Activated T-cell treated with anti-CD3 and anti-CD28 coated beads, Interleukin-2, amount 50 U/mL, for 24 hours (primary cell): ENCODE measurements around the gene MSX2.

Experiments used
- DNase-seq: peaks from one replicate; pipeline ENCODE4 v3.0.0-alpha.2; 2020
- H3K27ac Mint-ChIP-seq: 2 replicates; pipeline ENCODE4 v1.8.0; 2020; ENCODE audit warnings: mild to moderate bottlenecking, mixed read lengths
- H3K27me3 Mint-ChIP-seq: 2 replicates; pipeline ENCODE4 v1.8.0; 2020; ENCODE audit warnings: mixed read lengths
- H3K36me3 Mint-ChIP-seq: 2 replicates; pipeline ENCODE4 v1.8.0; 2020; ENCODE audit warnings: low read depth, mixed read lengths
- H3K4me1 Mint-ChIP-seq: 2 replicates; pipeline ENCODE4 v1.8.0; 2020; ENCODE audit warnings: low read depth, mixed read lengths
- H3K4me3 Mint-ChIP-seq: 2 replicates; pipeline ENCODE4 v1.8.0; 2020; ENCODE audit warnings: mild to moderate bottlenecking, moderate library complexity, mixed read lengths
- H3K9me3 Mint-ChIP-seq: 2 replicates; pipeline ENCODE4 v1.8.0; 2020; ENCODE audit warnings: mixed read lengths

Gene MSX2

DNA sequence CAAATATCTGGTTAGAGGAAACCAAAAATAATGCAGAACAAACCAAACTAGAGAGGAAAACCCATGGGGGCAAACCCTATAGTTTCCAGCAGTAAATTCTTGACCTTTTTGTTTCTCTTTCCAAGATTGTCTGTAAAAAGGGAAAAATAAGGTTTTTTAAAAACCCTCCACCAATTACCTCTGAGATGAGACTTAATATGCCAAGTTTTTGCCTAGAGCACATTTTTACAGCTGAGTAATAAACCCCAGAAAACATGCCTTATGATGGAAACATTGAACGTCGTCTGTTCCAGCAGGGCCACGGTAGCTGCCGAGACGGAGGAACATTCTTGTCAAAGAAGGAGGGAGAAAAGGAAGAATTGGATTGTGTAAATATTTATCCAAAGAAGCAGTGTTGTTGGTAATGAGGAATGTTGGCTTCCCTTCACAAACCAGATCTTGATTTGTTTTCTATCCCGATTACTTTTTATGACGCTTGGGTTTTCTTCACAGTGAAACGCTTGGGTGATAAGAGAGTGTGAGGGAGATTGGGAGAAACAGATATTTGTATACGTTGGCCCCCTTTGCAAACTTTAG, 17.3 kb upstream of the MSX2 start:
- no peak for DNase-seq
- Mint-ChIP-seq H3K4me1 (no peaks in the 10 kb centered on the region), H3K27ac (no peak overlapping the region), H3K27me3 (peaks cover 30% of the 10 kb centered on the region), H3K4me3 (no peak overlapping the region), H3K9me3 (no peaks in the 10 kb centered on the region), H3K36me3 (no peaks in the 10 kb centered on the region)

DNA sequence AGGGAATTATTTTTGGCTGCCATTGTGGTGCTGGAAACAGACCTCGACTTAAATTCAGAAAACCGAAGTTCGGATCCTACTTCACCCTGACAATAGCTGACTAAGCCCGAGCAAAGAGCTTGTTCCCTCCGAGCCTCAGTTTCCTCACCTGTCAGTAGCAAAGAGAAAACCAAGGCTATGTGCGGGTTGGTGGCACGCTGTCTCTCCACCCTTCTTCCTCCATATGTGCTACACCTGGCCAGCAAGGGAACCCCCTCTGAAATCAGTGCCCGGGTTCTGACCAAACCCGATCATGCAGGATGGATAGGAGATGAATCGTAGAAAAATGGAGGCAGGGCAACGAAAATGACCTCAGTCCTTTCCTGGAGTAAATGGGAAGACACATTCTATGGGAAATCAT, 16.7 kb upstream of the MSX2 start:
- Mint-ChIP-seq H3K27ac (no peak overlapping the region), H3K9me3 (no peaks in the 10 kb centered on the region), H3K4me3 (no peak overlapping the region), H3K4me1 (no peaks in the 10 kb centered on the region), H3K36me3 (no peaks in the 10 kb centered on the region), H3K27me3 (peaks cover 34% of the 10 kb centered on the region)
- no peak for DNase-seq

DNA sequence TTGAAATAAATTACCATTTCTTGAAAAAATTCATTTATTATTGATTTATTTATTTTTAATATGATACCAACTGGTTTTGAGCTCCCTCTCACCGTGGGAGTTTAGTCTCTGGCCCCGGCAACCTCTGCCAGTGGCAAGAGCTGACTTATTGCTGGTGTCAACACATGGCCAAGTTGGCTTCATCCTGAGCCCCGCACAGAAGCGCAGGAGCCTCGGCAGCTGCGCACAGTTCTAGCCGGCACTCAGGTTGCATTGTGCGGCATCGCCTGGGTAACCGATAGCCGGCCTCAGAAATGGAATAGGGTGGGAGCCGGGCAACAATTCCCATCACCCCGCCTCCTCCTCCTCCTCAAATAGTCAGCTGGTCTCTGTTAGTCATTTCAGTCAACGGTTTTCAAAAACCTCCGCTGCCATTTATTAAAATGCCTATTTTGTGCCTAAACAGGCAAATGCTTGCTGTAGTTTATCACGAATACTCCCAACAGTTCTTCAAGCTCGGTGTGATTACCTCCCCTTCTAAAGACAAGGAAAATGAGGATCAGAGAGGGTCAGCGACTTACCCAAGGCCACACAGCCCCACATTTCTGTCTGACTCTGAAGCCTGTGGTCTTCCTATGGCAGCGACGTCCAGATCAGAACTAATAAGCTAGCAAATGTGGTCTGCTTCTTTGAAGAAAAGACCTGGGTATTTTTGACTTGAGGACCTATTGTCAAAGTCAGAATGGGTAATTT, 15.7 kb upstream of the MSX2 start:
- no peak overlapping the region for H3K4me3 Mint-ChIP-seq
- H3K4me1 Mint-ChIP-seq, result no peaks in the 10 kb centered on the region
- H3K27ac Mint-ChIP-seq, result no peak overlapping the region
- peaks cover 39% of the 10 kb centered on the region for H3K27me3 Mint-ChIP-seq
- no peaks in the 10 kb centered on the region for H3K36me3 Mint-ChIP-seq
- DNase-seq, result no peak
- no peaks in the 10 kb centered on the region for H3K9me3 Mint-ChIP-seq

DNA sequence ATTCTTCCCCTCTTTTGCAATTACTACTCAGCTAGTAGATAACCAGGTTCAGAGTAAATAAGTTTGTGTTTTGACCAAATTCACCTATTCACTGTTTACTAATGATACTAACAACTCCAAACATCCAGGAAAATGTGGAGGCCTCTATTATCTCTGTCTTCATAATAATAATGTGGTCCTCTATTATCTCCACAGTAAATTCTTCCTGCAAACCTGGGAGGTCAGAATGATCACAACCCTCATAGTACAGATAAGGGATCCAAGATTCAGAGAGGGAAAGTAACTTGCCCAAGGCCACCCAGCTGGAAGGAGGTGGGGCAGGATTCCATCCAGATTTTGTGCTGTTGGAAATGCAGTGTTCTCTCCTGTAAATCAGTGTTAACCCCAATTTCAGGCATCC, 9.6 kb upstream of the MSX2 start:
- Mint-ChIP-seq H3K36me3 (no peaks in the 10 kb centered on the region), H3K4me1 (no peaks in the 10 kb centered on the region), H3K27ac (no peak overlapping the region), H3K9me3 (no peaks in the 10 kb centered on the region), H3K27me3 (peaks cover 63% of the 10 kb centered on the region), H3K4me3 (no peak overlapping the region)
- DNase-seq, result no peak

DNA sequence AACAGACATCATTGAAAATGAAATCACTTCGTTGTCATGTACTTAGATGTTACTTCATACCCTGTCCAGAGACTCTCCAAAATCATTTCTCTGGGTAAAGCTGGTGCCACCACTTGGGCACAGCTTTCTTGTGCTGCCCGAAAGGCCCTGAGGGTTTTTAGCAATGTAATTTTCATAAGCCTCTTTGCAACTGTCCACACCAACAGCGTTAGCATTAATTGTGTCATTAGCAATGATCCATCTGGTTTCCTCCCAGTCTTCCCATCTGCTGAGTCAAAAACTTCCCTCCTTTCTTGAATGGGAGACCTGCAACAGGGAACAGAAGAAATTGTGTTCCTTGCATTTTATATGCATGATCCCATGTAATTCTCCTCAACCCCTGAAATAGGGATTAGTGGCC, 8.6 kb upstream of the MSX2 start:
- H3K27me3 Mint-ChIP-seq, result peaks cover 70% of the 10 kb centered on the region
- H3K27ac Mint-ChIP-seq, result no peak overlapping the region
- no peaks in the 10 kb centered on the region for H3K36me3 Mint-ChIP-seq
- H3K4me1 Mint-ChIP-seq, result peaks cover 2% of the 10 kb centered on the region
- no peak for DNase-seq
- no peak overlapping the region for H3K4me3 Mint-ChIP-seq
- H3K9me3 Mint-ChIP-seq, result no peaks in the 10 kb centered on the region

DNA sequence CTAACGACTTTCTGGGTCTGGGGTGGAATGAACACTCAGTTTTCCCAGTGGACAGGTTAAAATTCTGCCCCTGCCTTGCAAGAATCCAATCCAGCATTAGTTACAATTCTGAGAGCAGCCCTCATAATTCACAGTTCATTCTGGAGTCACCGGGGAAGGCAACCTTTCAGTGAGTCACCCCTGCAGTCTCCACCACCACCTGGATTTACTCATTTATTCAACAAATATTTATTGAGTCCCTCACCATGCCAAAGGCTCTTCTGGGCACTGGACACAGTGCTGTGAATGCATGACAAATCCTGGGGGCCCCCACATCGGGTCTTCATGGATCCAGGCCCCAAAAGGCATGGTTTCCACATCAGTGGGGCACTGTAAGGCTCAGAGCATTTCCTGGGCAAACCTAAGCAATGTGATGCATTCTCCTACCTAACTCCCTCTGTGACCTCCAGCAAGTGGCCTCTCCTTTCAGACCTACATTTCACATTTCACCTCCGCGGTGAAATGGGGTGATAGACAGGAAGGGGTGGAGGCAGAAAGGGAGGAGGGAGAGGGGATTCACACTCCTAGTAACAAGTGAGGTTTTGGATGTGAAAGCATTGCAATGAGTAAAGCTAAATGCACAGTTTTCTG, 6.4 kb upstream of the MSX2 start:
- Mint-ChIP-seq H3K27ac (no peak overlapping the region), H3K4me3 (no peak overlapping the region), H3K27me3 (peaks cover 83% of the 10 kb centered on the region), H3K36me3 (no peaks in the 10 kb centered on the region), H3K9me3 (no peaks in the 10 kb centered on the region), H3K4me1 (peaks cover 6% of the 10 kb centered on the region)
- no peak for DNase-seq

DNA sequence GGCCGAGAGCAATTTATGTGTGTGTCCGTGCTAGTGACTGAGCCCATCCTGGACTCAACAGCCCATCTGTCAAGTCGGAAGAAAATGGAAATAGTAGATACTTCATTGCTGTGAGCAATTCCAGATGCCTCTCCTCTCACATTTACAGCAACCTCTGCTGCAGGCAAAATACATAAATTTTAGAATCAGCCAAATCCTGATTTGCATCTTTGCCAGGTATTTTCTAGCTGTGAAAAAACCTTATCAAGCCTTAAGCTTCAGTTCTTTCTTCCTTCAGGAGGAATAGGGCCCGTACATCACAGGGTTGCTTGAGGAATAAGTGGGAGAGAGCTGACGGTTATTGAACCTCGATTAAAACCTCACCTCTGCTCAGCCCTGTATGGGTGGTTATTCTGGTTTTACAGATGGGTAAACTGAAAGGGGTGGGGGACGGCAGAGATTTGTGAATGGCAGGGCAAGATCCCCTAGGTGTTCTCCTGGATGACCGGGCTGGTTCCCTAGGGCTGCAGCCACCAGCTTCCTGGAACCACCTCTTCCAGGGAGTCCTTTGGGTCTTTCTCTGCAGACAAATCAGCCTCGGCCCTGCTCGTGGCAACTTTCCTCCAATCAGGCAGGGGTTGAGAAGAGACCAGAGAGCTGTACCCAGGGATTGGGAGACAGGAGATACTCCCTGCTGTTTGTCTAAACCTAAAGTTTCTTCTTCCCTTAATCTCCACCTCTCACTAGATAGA, 5.3 kb upstream of the MSX2 start:
- H3K27me3 Mint-ChIP-seq, result peaks cover 88% of the 10 kb centered on the region
- no peak overlapping the region for H3K27ac Mint-ChIP-seq
- H3K36me3 Mint-ChIP-seq, result no peaks in the 10 kb centered on the region
- peaks cover 12% of the 10 kb centered on the region for H3K4me1 Mint-ChIP-seq
- H3K4me3 Mint-ChIP-seq, result no peak overlapping the region
- DNase-seq, result no peak
- no peaks in the 10 kb centered on the region for H3K9me3 Mint-ChIP-seq

DNA sequence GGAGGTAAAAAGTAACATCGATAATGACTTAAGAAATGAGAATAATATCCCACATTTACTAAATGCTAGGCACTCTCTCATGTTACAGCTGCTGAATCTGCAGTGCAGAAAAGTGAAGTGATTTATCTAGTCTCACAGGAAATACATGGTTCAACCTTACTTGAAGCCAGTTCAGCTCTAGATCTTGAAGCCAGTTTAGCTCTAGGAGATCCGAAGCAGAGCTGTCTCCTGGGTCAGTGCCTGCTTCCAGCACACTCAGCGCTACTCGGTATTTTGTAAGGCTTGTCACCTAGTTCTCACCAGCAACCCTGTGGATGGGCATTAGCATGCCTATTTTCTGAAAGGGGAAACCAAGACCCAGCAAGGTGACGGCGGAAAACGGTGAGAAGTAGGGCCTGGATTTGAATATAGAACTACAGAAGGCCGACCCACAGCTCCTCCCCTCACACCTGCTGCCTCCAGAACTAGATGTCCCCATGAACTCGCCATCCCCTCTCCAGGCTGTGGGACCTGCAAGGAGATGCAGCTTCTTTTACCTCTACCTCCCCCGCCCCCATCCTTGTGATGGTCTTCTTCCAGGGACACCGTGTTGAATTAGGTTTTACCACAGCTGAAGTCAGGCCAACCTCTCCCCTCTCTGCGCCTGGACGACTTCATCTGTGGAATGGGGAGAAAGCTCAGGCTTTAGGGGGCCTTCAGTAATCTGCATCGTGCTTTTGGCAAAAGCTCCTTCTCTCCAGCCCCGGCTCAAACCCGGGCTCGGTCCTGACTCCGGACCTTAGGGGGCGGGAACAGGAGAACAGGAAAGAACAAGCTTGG, 4.4 kb upstream of the MSX2 start:
- no peaks in the 10 kb centered on the region for H3K9me3 Mint-ChIP-seq
- H3K27me3 Mint-ChIP-seq, result peaks cover 84% of the 10 kb centered on the region
- no peaks in the 10 kb centered on the region for H3K36me3 Mint-ChIP-seq
- H3K4me3 Mint-ChIP-seq, result no peak overlapping the region
- no peak overlapping the region for H3K27ac Mint-ChIP-seq
- peaks cover 14% of the 10 kb centered on the region for H3K4me1 Mint-ChIP-seq
- no peak for DNase-seq

DNA sequence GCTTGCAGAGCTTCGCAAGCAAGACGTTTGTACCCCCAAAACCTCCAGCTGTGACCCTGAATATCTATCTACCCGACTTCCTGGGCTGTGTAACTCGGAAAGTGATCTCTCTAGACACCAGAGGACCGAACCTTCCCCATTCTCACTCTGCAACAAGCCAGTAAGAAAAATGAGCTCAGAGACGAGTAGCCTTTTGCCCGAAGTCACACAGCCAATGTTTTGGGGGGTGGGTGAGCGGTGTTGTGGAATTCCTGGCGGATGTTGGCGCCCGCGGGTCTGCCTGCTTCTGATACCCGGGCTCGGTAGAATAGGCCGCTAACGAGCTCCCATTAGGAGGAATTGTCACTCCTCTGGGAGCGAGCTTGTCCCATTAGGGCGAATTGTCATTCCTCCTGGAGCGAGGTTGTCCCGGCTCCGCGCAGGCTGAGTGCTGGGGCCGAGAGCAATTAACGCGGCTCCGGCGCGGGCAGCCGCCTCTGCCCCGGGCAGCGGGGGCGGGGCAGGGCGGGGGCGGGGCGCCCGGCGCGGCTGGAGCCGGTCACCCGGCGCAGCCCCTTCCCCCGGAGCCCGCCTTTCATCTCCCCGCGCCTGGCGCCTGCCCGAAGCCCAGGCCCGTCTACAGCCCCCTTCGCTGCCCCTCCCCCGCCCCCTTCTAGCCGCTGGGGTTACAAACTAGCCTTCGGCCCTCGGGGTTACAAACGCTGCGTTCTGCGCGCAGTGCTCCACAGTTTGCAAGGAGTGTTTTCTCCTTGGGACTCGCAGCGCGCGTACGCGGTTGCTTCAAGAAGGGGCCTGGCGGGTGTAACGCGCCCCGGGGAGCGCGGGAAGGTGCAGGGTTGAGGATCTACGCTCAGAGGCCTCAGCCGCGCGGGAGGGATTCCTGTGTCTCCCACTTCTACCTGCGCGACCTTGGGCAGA, 3.5 kb upstream of the MSX2 start:
- DNase-seq, result no peak
- Mint-ChIP-seq H3K27me3 (peaks cover 89% of the 10 kb centered on the region), H3K4me3 (no peak overlapping the region), H3K9me3 (no peaks in the 10 kb centered on the region), H3K36me3 (no peaks in the 10 kb centered on the region), H3K4me1 (peaks cover 17% of the 10 kb centered on the region), H3K27ac (no peak overlapping the region)

DNA sequence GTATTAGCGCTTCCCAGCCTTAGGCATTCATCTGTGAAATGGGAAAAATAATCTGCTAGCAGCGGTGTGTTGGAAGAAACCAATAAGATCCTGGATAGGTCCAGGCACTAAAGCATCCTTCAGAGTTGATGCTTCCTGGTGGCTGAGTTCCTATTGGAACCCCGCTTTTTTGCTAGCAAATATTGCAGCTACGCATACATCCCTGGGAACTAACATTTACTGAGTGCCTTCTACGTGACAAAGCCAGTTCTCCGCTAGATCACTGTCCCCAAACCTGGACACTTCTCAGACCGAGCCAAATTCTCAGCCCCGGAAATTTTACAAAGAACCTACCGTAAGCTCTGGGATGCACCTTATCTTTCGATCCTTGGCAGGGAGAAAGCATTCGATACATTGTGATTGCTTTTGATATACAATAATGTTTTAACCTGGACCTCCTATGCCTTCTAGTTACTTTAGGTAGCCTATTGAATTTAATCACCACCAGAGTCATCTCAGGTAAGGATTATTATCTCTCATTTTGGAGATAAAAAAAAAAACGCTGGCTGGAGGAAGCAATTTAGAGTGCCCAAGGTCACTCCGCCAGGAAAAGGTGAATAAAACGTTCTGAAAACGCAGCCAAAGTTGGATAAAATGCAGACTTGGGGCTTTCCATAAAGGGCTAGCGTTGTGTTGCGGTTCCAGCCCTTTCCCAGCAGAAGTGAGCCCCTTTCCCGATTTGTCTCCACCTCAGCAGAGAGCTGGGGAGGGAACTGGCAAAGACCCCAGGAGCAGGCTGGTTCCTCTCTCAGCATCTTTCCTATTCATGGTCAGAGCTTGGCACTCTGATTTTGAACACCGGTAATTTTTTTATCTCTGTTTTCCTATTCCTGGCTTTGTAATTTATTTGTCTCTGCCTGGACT, 2.6 kb upstream of the MSX2 start:
- H3K4me1 Mint-ChIP-seq, result peaks cover 17% of the 10 kb centered on the region
- H3K36me3 Mint-ChIP-seq, result no peaks in the 10 kb centered on the region
- H3K27me3 Mint-ChIP-seq, result peaks cover 90% of the 10 kb centered on the region
- H3K9me3 Mint-ChIP-seq, result no peaks in the 10 kb centered on the region
- DNase-seq, result no peak
- H3K27ac Mint-ChIP-seq, result no peak overlapping the region
- no peak overlapping the region for H3K4me3 Mint-ChIP-seq

DNA sequence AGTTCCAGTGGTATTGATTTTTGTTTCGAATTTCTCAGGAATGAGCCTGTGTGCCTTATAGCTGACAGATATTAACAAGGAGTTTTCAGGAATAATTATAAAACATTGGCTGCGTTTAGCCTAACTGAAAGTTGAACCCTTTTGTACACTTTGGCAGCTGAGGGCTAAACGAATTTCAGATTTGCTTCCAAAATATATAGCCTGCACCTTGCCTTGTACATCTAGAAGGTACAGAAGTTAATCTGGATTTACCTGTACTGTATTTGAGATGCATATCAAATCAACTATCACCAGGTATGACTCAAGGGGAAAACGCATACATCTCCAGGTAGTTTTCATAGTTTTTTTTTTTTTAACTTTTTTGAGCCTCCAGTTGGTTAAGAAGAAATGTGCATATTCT, 1.9 kb upstream of the MSX2 start:
- DNase-seq, result no peak
- Mint-ChIP-seq H3K36me3 (no peaks in the 10 kb centered on the region), H3K27me3 (peaks cover 92% of the 10 kb centered on the region), H3K4me1 (peaks cover 17% of the 10 kb centered on the region), H3K9me3 (no peaks in the 10 kb centered on the region), H3K4me3 (no peak overlapping the region), H3K27ac (no peak overlapping the region)

DNA sequence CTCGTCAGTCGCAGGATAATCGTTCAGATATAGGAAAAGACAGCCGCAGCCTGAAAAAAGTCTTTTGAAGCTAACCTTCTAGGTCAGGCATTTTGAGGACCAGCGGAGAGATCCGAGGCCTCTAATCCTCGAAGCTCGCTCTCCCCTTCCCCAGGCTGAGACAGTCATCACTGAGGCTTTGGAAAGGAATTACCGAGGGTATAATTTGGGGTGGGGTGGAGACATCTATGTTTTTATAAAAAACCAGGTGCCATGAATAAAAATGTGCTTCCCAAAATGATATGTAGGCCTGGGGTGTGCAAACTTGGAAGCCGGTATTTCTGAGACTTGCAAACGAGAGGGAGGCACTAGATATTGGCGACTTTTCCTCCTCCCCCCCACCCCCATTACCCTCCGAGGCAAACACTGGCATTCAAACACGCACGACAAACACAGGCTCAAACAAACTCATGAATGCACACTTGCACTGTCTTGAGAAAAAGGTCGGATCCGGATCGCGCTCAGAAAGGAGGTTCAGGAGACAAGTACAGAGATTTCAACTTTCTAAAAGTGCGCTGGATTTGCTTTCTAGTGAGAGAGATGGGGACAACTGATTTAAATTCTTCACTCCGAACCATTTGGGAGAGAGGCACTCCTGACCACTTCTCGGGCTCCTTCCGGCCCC, 935 bp upstream of the MSX2 start:
- no peak overlapping the region for H3K27ac Mint-ChIP-seq
- no peaks in the 10 kb centered on the region for H3K36me3 Mint-ChIP-seq
- peaks cover 93% of the 10 kb centered on the region for H3K27me3 Mint-ChIP-seq
- peak overlapping the region; percentile 54 for H3K4me3 Mint-ChIP-seq
- H3K9me3 Mint-ChIP-seq, result no peaks in the 10 kb centered on the region
- peaks cover 17% of the 10 kb centered on the region for H3K4me1 Mint-ChIP-seq
- DNase-seq, result no peak
